IMR-90 (cell line): Measurements from ENCODE around the gene AJAP1.

Source experiments
- BHLHE40 ChIP-seq: fragments of 150-350 bp; IDR thresholded peaks from 2 replicates; pipeline ENCODE4 v1.6.1; 2016; ENCODE audit warnings: mild to moderate bottlenecking, low read depth, low read length
- CEBPB ChIP-seq: IDR thresholded peaks from 2 replicates; pipeline ENCODE4 v1.6.1; 2012; ENCODE audit warnings: low read depth, low read length, improper control_type of control experiment
- CHD1 ChIP-seq: IDR thresholded peaks from 2 replicates; pipeline ENCODE4 v1.6.1; 2012; ENCODE audit warnings: low read depth, low read length, improper control_type of control experiment
- CTCF ChIP-seq: conservative IDR thresholded peaks from 2 replicates; pipeline ENCODE4 v1.5.1; 2012; ENCODE audit warnings: mild to moderate bottlenecking, low read depth, low read length, improper control_type of control experiment
- MAFK ChIP-seq: IDR thresholded peaks from 2 replicates; pipeline ENCODE4 v1.6.1; 2012; ENCODE audit warnings: low read depth, low read length, improper control_type of control experiment
- MAZ ChIP-seq: IDR thresholded peaks from 2 replicates; pipeline ENCODE4 v1.6.1; 2012; ENCODE audit warnings: low read depth, mild to moderate bottlenecking, low read length, improper control_type of control experiment, moderate library complexity, borderline replicate concordance
- MXI1 ChIP-seq: IDR thresholded peaks from 2 replicates; pipeline ENCODE4 v1.6.1; 2012; ENCODE audit warnings: low read depth, mild to moderate bottlenecking, low read length, moderate library complexity, borderline replicate concordance
- POLR2A ChIP-seq: IDR thresholded peaks from 2 replicates; pipeline ENCODE4 v1.6.1; 2012; ENCODE audit warnings: mild to moderate bottlenecking, low read depth, low read length
- RAD21 ChIP-seq: IDR thresholded peaks from 2 replicates; pipeline ENCODE4 v1.6.1; 2012; ENCODE audit warnings: low read length, improper control_type of control experiment
- RCOR1 ChIP-seq: IDR thresholded peaks from 2 replicates; pipeline ENCODE4 v1.6.1; 2012; ENCODE audit warnings: mild to moderate bottlenecking, low read length, improper control_type of control experiment; ENCODE audit not compliant: insufficient replicate concordance
- SMC3 ChIP-seq: fragments of 150-350 bp; IDR thresholded peaks from 2 replicates; pipeline ENCODE4 v1.6.1; 2016; ENCODE audit warnings: low read depth, mild to moderate bottlenecking, antibody characterized with exemption, low read length, moderate library complexity
- USF2 ChIP-seq: fragments of 150-350 bp; IDR thresholded peaks from 2 replicates; pipeline ENCODE4 v1.6.1; 2017; ENCODE audit warnings: mild to moderate bottlenecking, antibody characterized with exemption, low read length, low read depth

DNA sequence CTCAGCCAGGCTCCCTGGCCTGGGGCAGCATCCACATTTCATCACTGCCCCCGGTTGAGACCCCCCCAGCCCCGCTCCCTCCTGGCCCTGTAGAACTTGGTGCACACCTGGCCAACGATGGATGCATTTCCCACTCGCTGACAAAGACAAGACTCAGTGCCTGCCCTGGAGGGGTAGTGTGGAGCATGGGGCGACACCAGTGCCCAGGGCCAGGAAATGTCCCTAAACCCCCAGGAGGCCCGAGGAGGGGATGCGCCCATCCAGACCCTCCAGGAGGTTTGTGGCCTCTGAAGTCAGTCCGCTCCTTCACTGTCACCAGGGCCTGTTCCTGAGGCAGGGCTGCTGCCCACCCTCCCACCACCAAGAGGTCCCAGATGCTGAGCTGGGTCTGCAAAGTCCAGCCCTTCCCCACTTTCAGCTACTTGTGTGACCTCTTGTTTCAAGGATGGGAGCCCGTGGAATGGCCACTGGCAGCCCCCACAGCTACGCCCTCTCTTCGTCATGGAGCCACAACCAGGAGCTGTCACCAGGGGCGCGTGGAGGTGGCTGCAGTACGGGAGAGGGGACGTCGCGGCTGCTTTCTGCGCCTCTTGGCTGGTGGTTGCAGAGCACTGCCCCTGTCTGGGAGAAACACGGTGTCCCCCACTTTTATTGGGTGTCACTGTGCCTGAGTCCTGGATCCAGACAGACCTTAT is 35.7 kb downstream of the AJAP1 start:
- TF ChIP-seq RCOR1 (no peak), CTCF (no peak), BHLHE40 (no peak), POLR2A (no peak), CHD1 (no peak), RAD21 (no peak), CEBPB (no peak), MXI1 (no peak), USF2 (no peak), MAZ (no peak), MAFK (no peak), SMC3 (no peak)
